Left lung (tissue), 10 donors: ENCODE data around the gene L3MBTL3. TPM values are rescaled to one million over a fixed set of nuclear protein-coding genes. Genes with fewer than 3 reads are reported as not detected.

ENCODE experiments used
- ATAC-seq: fragments of 200-7000 bp; cut with Tn5 transposase; one replicate; pipeline ENCODE4 v1.9.1; 2020; ENCODE audit warnings: moderate library complexity
- DNase-seq, 4 donors: peaks; one replicate each; pipeline ENCODE4 v3.0.0-alpha.2; 2013 to 2020
- H3K27ac ChIP-seq, 2 donors: fragments of 200-600 bp; sonication (generic) in 1 of 2; one replicate each; pipeline versions ENCODE4 v1.5.0 to v1.8.0; 2020 to 2021
- H3K27me3 ChIP-seq, 2 donors: fragments of 200-600 bp; sonication (generic) in 1 of 2; one replicate each; pipeline versions ENCODE4 v1.5.0 to v1.8.0; 2020 to 2021
- H3K36me3 ChIP-seq, 2 donors: fragments of 200-600 bp; sonication (generic) in 1 of 2; one replicate each; pipeline versions ENCODE4 v1.5.0 to v1.8.0; 2020 to 2021
- H3K4me1 ChIP-seq, 2 donors: fragments of 200-600 bp; one replicate each; pipeline ENCODE4 v1.8.0; 2021
- H3K4me3 ChIP-seq, 2 donors: fragments of 200-600 bp; sonication (generic) in 1 of 2; one replicate each; pipeline versions ENCODE4 v1.5.0 to v1.8.0; 2020 to 2021; ENCODE audit warnings: mild to moderate bottlenecking in 1 of 2
- H3K9me3 ChIP-seq, 2 donors: fragments of 200-600 bp; sonication (generic) in 1 of 2; one replicate each; pipeline versions ENCODE4 v1.5.0 to v1.8.0; 2020 to 2021
- CTCF ChIP-seq, 2 donors: fragments of 200-600 bp; sonication (generic) in 1 of 2; IDR thresholded peaks; one replicate each; pipeline versions ENCODE4 v1.5.0 to v1.8.0; 2021; ENCODE audit warnings: antibody characterized with exemption in 2 of 2
- intact Hi-C, 2 donors: fragments of 100-400 bp; cut with DNase I; formaldehyde crosslinking; loops; one replicate each; pipeline versions ENCODE4 v1.11.2 to v1.14.2; 2022
- polyA plus RNA-seq, 6 donors: library from polyadenylated mRNA; unstranded; fragments of 120-200 nt; gene quantifications; one replicate each; pipeline ENCODE4 v1.2.1, GENCODE V29; 2013; ENCODE audit not compliant: insufficient read length in 6 of 6
- total RNA-seq, 2 donors: library from RNA; stranded (reverse); fragmentation: NEBNext Ultra II Directional; extraction: Animal tissue kit (Norgen Biotek cat#: 25700); gene quantifications; one replicate each; pipeline ENCODE4 v1.2.1, GENCODE V29; 2021
- donor health status: DM: no; HTN: yes; CAD: no.
- donor health status: DM: no; HTN: no; CAD: no.

L3MBTL3 gene
- total and polyA plus RNA-seq, 8 donors, result 5.7 to 28.5 (median 17.3) TPM

DNA sequence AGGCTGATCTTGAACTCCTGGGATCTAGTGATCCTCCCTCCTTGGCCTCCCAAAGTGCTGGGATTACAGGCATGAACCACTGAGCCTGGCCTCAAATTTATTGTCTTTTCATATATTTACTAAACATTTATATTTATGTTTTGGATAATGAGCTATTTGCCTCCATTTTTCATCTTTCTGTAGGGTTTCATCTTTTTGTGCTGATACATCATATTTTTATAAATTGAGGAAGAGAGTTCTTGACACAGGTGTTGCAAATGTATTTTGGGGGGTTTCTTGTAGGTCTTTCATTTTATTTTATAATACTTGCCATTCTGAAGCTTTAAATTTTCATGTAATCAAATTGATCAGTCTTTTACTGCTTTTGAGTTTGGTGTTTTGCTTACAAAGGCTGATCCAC is 72.4 kb downstream of the L3MBTL3 start:
- H3K27me3 ChIP-seq, result no peaks in the 10 kb centered on the region
- H3K27ac ChIP-seq, result no peak overlapping the region
- intact Hi-C loops, result no loop called here
- no peaks in the 10 kb centered on the region for H3K9me3 ChIP-seq
- no peak for TF ChIP-seq CTCF (IDR thresholded peaks at IDR 0.05)
- H3K36me3 ChIP-seq, result no peaks in the 10 kb centered on the region
- DNase-seq, result no peak
- ATAC-seq, result no peak
- H3K4me1 ChIP-seq, result no peaks in the 10 kb centered on the region
- no peak overlapping the region for H3K4me3 ChIP-seq

- H3K4me3 ChIP-seq, result no peak overlapping the region
- H3K9me3 ChIP-seq, result no peaks in the 10 kb centered on the region
- H3K27me3 ChIP-seq, result no peaks in the 10 kb centered on the region
- H3K27ac ChIP-seq, result no peak overlapping the region
- peaks cover 0 to 6% of the 10 kb centered on the region in 2 donors for H3K36me3 ChIP-seq
- H3K4me1 ChIP-seq, result no peaks in the 10 kb centered on the region
- ATAC-seq, result no peak
- no peak for TF ChIP-seq CTCF (IDR thresholded peaks at IDR 0.05)
- DNase-seq, result no peak
- intact Hi-C loops, result no loop called here
These were observed 75.2 kb downstream of the L3MBTL3 start for GRCh38 chr6:130093546-130093945.

- ATAC-seq (peak; percentile 44), DNase-seq (no peak)
- no peak for TF ChIP-seq CTCF (IDR thresholded peaks at IDR 0.05)
- Histone ChIP-seq H3K27ac (no peak overlapping the region), H3K36me3 (peaks cover 0 to 6% of the 10 kb centered on the region in 2 donors), H3K4me1 (no peaks in the 10 kb centered on the region), H3K4me3 (no peak overlapping the region), H3K27me3 (no peaks in the 10 kb centered on the region), H3K9me3 (no peaks in the 10 kb centered on the region)
- intact Hi-C loops, result no loop called here
These were observed 79.9 kb downstream of the L3MBTL3 start for GRCh38 chr6:130098317-130098716.

DNA sequence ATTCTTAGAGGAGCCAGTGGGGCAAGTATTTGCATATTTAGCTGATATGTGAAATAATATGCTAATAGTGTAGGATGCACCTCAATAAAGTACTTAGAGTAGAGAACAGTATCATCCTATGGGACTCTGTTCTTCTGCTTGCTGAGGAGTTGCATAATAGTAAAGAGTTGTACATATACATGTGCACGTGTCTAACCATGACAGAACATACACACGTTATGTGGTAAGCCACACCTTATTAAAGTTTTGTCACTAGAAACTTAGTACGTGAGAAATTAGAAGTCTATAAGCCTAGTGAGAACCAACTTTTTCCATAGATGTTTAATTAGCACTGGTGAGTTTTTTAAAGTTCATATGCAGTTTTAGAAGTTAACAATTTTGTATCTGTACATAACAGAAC is 80.7 kb downstream of the L3MBTL3 start:
- Histone ChIP-seq H3K27ac (no peak overlapping the region), H3K4me1 (no peaks in the 10 kb centered on the region), H3K4me3 (no peak overlapping the region), H3K9me3 (no peaks in the 10 kb centered on the region), H3K27me3 (no peaks in the 10 kb centered on the region), H3K36me3 (peaks cover 0 to 6% of the 10 kb centered on the region in 2 donors)
- DNase-seq, result no peak
- TF ChIP-seq CTCF (IDR thresholded peaks at IDR 0.05), result no peak
- intact Hi-C loops, result no loop called here
- no peak for ATAC-seq

- Histone ChIP-seq H3K4me1 (no peaks in the 10 kb centered on the region), H3K36me3 (no peaks in the 10 kb centered on the region), H3K9me3 (no peaks in the 10 kb centered on the region), H3K4me3 (no peak overlapping the region), H3K27me3 (no peaks in the 10 kb centered on the region), H3K27ac (no peak overlapping the region)
- ATAC-seq, result no peak
- TF ChIP-seq CTCF (IDR thresholded peaks at IDR 0.05), result no peak
- DNase-seq, result no peak
- intact Hi-C loops, result no loop called here
These were observed 87.8 kb downstream of the L3MBTL3 start for GRCh38 chr6:130105996-130106704.
